Measurements from ENCODE around the gene DOHH.

The DOHH gene

DNA sequence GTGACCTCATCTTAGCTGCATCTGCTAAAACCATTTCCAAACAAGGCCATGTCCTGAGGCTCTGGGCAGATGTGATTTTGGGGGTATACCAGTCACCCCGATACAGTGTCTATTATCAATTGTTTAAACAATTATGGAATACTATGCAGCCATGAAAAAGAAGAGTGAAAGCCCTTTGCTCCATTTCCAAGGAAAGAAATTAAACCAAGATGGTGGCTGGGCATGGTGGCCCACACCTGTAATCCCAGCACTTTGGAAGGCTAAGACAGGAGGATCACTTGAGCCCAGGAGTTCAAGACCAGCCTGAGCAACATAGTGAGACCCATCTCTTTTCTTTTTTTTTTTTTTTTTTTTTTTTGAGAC is 39.3 kb upstream of the DOHH start:
- no peak for DNase-seq
- H3K36me3 ChIP-seq (replicated peaks): peaks cover 37% of the 10 kb centered on the region
- H3K27me3 ChIP-seq (replicated peaks): no peaks in the 10 kb centered on the region
- H3K27ac ChIP-seq: no peak overlapping the region
- TF ChIP-seq, protein P1, sequence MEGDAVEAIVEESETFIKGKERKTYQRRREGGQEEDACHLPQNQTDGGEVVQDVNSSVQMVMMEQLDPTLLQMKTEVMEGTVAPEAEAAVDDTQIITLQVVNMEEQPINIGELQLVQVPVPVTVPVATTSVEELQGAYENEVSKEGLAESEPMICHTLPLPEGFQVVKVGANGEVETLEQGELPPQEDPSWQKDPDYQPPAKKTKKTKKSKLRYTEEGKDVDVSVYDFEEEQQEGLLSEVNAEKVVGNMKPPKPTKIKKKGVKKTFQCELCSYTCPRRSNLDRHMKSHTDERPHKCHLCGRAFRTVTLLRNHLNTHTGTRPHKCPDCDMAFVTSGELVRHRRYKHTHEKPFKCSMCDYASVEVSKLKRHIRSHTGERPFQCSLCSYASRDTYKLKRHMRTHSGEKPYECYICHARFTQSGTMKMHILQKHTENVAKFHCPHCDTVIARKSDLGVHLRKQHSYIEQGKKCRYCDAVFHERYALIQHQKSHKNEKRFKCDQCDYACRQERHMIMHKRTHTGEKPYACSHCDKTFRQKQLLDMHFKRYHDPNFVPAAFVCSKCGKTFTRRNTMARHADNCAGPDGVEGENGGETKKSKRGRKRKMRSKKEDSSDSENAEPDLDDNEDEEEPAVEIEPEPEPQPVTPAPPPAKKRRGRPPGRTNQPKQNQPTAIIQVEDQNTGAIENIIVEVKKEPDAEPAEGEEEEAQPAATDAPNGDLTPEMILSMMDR (IDR thresholded peaks at IDR 0.05; ENCODE audit: low read depth, low read length, missing control alignments): no peak
- H3K4me3 ChIP-seq (ENCODE audit: low read depth, low read length): no peak overlapping the region
- in situ Hi-C loops (cut with HindIII; ENCODE audit: low pct_ligation_motif_present, low sequenced_read_pairs): no loop called here

- no peak within 1 kb of the TSS for H3K4me3 ChIP-seq (ENCODE audit: low read depth, low read length)
- DNase-seq: no peak
- TF ChIP-seq, protein P1 (IDR thresholded peaks at IDR 0.05; ENCODE audit: low read depth, low read length, missing control alignments): no peak
- H3K27ac ChIP-seq: no peak within 1 kb of the TSS
- H3K36me3 ChIP-seq (replicated peaks): peaks cover 37% of the 10 kb centered on the region
- no peaks in the 10 kb centered on the region for H3K27me3 ChIP-seq (replicated peaks)
- in situ Hi-C loops (cut with HindIII; ENCODE audit: low pct_ligation_motif_present, low sequenced_read_pairs): no loop called here
These were observed 38.7 kb upstream of the DOHH start, which contains the start of gene TEKTIP1 for GRCh38 chr19:3538965-3539755. Gene TEKTIP1 (plus strand): TSS chr19:3539174. CDS start chr19:3539178, 4 bp downstream.

- in situ Hi-C loops (cut with HindIII; ENCODE audit: low pct_ligation_motif_present, low sequenced_read_pairs): no loop called here
- TF ChIP-seq, protein P1 (IDR thresholded peaks at IDR 0.05; ENCODE audit: low read depth, low read length, missing control alignments): no peak
- peaks cover 35% of the 10 kb centered on the region for H3K36me3 ChIP-seq (replicated peaks)
- no peaks in the 10 kb centered on the region for H3K27me3 ChIP-seq (replicated peaks)
- H3K27ac ChIP-seq: no peak overlapping the region
- DNase-seq: no peak
- no peak overlapping the region for H3K4me3 ChIP-seq (ENCODE audit: low read depth, low read length)
These were observed 37.9 kb upstream of the DOHH start for GRCh38 chr19:3538258-3538929.

GRCh38 chr19:3537438-3538240 is 37.2 kb upstream of the DOHH start:
- Histone ChIP-seq H3K27ac (no peak overlapping the region), H3K27me3 (replicated peaks) (no peaks in the 10 kb centered on the region), H3K4me3 (ENCODE audit: low read depth, low read length) (no peak overlapping the region), H3K36me3 (replicated peaks) (peaks cover 36% of the 10 kb centered on the region)
- TF ChIP-seq, protein P1 (IDR thresholded peaks at IDR 0.05; ENCODE audit: low read depth, low read length, missing control alignments): no peak
- DNase-seq: no peak
- in situ Hi-C loops (cut with HindIII; ENCODE audit: low pct_ligation_motif_present, low sequenced_read_pairs): no loop called here

GRCh38 chr19:3537101-3537437 is 36.6 kb upstream of the DOHH start:
- Histone ChIP-seq H3K36me3 (replicated peaks) (peaks cover 36% of the 10 kb centered on the region), H3K4me3 (ENCODE audit: low read depth, low read length) (no peak overlapping the region), H3K27ac (no peak overlapping the region), H3K27me3 (replicated peaks) (no peaks in the 10 kb centered on the region)
- in situ Hi-C loops (cut with HindIII; ENCODE audit: low pct_ligation_motif_present, low sequenced_read_pairs): no loop called here
- no peak for DNase-seq
- TF ChIP-seq, protein P1 (IDR thresholded peaks at IDR 0.05; ENCODE audit: low read depth, low read length, missing control alignments): no peak
